Fibroblast of pulmonary artery (primary cell): ENCODE data around the gene RASAL1.
"Not testable (repeated sequence)": the region's sequence is repeated elsewhere in the genome, so short reads cannot be mapped to it uniquely, and the experiment has no call there.

Experiments
- DNase-seq: peaks from one replicate; pipeline ENCODE4 v3.0.0-alpha.2; 2010; ENCODE audit warnings: low read depth
- H3K4me3 ChIP-seq: replicated peaks from 2 replicates; pipeline ENCODE4 v1.5.1; 2011; ENCODE audit warnings: low read depth, mild to moderate bottlenecking, control low read depth, low read length, moderate library complexity
- CTCF ChIP-seq: IDR thresholded peaks from 2 replicates; pipeline ENCODE4 v1.5.1; 2011; ENCODE audit warnings: mild to moderate bottlenecking, control low read depth, low read length, inconsistent platforms; ENCODE audit errors: missing control alignments

RASAL1 gene

GRCh38 chr12:113128802-113129663 is 6.5 kb downstream of the RASAL1 start:
- no peak for DNase-seq
- no peak for TF ChIP-seq CTCF
- no peak overlapping the region for H3K4me3 ChIP-seq

- no peak overlapping the region for H3K4me3 ChIP-seq
- no peak for DNase-seq
- no peak for TF ChIP-seq CTCF
Measured at GRCh38 chr12:113127791-113128199, 7.8 kb downstream of the RASAL1 start.

GRCh38 chr12:113120670-113121370 is 14.7 kb downstream of the RASAL1 start:
- H3K4me3 ChIP-seq: no peak overlapping the region
- no peak for DNase-seq
- no peak for TF ChIP-seq CTCF

- TF ChIP-seq CTCF: no peak
- DNase-seq: no peak
- H3K4me3 ChIP-seq: no peak overlapping the region
Measured at GRCh38 chr12:113119980-113120669, 15.4 kb downstream of the RASAL1 start.

GRCh38 chr12:113118142-113118541 is 17.4 kb downstream of the RASAL1 start:
- TF ChIP-seq CTCF: no peak
- H3K4me3 ChIP-seq: no peak overlapping the region
- no peak for DNase-seq

- not testable (repeated sequence) for H3K4me3 ChIP-seq, DNase-seq
Measured at GRCh38 chr12:113117684-113118083, 17.9 kb downstream of the RASAL1 start.

GRCh38 chr12:113116875-113117274 is 18.7 kb downstream of the RASAL1 start:
- no peak overlapping the region for H3K4me3 ChIP-seq
- no peak for TF ChIP-seq CTCF
- no peak for DNase-seq
